IMR-90 (cell line): Measurements from ENCODE around the gene WDR43.

Experiments
- CTCF ChIP-seq: conservative IDR thresholded peaks from 2 replicates; pipeline ENCODE4 v1.5.1; 2012; ENCODE audit warnings: mild to moderate bottlenecking, low read depth, low read length, improper control_type of control experiment
- MAFK ChIP-seq: IDR thresholded peaks from 2 replicates; pipeline ENCODE4 v1.6.1; 2012; ENCODE audit warnings: low read depth, low read length, improper control_type of control experiment
- POLR2A ChIP-seq: IDR thresholded peaks from 2 replicates; pipeline ENCODE4 v1.6.1; 2012; ENCODE audit warnings: mild to moderate bottlenecking, low read depth, low read length

- TF ChIP-seq POLR2A (no peak), CTCF (no peak), MAFK (no peak)
Observed at GRCh38 chr2:28972778-28973335, 78.4 kb downstream of the WDR43 start.
